Stimulated activated CD4-positive, alpha-beta T cell treated with anti-CD3 and anti-CD28 coated beads, Interleukin-12 subunit alpha, Interleukin-12 subunit beta, amount 100 ng/mL, for 4 hours (primary cell): ENCODE results near the gene NNT.
"Not testable (repeated sequence)": the region's sequence is repeated elsewhere in the genome, so short reads cannot be mapped to it uniquely, and the experiment has no call there.

Experiments used
- DNase-seq: peaks from one replicate; pipeline ENCODE4 v3.0.0-alpha.2; 2020

Gene NNT

DNA sequence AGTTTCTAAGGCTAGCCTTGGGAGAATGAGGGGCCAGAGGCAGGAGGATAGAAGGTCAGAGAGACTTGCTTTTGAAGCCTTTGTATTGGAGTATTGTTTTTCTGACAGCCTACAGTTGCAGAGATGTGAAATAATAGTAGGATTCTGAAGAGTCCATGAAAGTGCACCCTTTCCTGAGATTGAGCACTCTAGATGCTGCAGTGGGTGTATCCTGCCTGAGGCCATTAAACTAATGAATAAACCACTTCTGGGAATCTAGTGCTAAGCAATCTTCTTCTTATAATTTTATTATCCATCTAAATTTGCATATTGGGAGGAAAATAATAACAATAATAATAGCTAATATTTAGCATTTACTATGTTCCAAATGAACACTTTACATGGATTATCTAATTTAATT is 19.3 kb upstream of the NNT start:
- no peak for DNase-seq

DNA sequence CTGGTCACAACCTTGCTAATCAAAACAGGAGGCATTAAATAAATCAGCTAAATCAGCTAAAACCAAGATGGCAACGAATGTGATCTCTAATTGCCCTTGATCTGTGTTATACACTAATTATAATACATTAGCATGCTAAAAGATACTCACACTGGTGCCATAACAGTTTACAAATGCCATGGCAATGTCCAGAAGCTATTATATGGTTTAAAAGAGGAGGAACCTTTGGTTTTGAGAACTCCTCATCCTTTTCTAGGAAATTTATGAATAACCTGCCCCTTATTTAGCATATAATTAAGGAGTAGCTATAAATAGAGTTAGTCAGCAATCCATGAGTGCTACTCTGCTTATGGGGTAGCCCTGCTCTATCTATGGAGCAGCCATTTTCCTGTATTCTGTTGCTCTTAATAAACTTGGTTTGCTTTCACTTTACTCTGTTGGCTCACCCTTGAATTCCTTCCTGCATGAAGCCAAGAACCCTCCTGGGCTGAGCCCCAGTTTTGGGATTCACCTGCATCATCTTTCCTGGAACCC is 18.7 kb upstream of the NNT start:
- no peak for DNase-seq

DNA sequence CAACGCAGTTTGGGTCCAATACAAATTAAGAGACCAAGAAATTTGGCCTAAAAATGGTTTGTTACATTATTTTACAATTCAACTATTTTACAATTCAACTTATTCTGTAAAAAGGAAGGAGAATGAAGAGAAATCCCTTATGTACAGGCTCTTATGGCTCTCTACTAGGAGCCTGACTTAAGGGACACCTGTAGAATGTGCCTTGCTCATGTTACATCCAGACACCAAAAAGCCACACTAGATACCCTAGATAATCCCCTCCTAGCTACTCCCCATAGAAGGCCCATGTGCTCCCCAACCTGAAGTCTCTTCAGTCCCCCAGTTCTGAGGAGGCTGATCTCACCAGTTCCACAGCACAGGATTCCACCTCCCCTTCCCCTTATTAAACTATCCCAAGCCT is 14.1 kb upstream of the NNT start:
- no peak for DNase-seq

DNA sequence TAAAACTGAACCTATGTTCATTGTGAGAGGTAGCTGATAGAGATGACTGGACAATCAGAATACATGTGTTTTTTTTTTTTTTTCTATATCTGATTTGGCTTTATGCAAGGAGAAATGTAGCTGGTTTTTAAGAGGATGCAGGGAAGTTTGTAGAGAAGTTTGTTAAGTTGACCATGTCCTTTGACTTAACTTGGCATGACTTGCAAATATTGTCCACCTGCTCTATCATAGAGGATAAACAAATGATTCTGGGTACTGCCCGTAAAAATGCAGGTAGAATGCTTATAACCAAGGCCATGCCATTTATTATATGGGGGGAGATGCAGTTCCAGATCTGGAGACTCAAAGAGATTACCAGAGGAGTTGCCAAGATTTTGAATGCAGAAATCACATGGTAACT is 13.7 kb upstream of the NNT start:
- no peak for DNase-seq

DNA sequence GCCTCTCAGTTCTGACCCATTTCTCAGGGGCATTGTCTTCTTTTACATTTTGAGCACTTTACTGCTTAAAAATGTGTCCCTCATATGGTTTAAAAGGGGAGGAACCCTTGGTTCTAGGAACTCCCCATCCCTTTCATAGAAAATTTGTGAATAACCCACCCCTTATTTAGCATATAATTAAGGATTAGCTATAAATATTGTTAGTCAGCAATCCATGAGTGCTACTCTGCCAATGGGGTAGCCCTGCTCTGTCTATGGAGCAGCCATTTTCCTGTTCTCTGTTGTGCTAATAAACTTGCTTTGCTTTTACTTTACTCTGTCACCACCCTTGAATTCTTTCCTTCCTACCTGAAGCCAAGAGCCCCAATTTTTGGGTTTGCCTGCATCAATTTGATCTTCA is 12.3 kb upstream of the NNT start:
- no peak for DNase-seq

DNA sequence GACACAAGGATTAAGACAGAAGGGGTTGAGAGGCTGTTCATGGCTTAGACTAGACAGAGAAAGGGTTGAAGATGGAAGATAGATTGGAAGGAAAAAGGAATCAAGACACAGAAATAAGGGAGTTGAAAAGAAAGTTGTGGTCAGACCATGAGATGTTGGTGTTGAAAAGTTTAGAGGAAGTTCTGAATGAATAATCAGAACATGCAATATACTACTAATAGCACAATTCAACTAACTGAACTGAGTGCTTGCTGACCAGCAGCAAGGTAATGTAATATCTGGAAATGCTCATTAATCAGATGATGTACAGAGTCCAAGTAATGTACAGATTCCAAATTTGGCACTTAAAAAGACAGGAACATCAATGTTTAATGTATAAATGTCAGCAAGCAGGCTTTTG is 10.6 kb upstream of the NNT start:
- no peak for DNase-seq

DNA sequence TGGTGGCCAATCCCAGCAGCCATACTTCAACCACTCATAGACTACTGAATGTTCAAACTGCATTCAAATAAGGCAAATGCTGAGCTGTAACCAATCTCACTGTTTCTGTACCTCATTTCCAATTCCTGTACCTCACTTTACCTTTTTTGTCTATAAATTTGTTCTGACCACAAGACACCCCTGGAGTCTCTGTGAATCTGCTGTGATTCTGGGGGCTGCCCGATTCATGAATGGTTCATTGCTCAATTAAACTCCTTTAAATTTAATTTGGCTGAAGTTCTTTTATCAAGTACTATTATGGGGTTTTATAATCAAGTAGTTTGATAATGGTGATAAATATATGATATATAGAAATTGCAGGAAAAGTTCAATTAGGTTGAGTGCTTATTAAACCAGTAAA is 4.1 kb upstream of the NNT start:
- DNase-seq, result not testable (repeated sequence)

DNA sequence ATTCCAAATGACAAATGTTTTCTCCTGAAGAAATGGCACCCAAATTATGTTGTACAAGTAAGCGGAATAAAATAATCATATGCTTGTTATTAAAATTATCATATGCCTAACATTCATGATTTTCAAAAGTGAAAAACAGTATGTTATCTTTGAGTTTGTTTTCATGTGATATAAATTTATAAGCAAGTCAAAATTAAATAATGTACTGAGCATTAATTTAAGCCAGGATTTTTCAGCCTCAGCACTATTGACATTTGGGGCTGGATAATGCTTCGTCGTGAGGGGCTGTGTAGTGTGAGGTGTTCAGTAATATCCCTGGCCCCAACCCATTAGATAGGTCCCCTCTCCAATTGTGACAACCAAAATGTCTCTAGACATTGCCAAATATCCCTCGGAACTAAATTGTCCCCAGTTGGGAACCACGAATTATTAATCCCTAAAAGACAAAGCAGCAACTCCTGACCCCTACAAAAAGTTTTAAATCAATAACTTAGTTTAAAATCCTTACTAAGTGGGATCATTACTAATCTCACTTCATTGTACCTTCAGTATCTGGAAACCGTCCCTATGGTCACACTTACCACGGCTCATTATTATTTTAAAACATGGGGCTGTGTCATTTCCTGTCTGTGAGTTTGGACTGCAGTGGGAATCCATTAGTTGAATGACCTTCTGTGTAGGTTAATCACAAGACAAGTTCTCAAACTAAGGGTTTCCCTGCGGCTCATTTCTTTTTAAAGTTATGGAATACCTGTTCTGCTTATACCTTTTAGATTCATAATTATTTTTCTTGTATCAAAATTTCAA is 1.3 kb upstream of the NNT start:
- DNase-seq, result no peak

DNA sequence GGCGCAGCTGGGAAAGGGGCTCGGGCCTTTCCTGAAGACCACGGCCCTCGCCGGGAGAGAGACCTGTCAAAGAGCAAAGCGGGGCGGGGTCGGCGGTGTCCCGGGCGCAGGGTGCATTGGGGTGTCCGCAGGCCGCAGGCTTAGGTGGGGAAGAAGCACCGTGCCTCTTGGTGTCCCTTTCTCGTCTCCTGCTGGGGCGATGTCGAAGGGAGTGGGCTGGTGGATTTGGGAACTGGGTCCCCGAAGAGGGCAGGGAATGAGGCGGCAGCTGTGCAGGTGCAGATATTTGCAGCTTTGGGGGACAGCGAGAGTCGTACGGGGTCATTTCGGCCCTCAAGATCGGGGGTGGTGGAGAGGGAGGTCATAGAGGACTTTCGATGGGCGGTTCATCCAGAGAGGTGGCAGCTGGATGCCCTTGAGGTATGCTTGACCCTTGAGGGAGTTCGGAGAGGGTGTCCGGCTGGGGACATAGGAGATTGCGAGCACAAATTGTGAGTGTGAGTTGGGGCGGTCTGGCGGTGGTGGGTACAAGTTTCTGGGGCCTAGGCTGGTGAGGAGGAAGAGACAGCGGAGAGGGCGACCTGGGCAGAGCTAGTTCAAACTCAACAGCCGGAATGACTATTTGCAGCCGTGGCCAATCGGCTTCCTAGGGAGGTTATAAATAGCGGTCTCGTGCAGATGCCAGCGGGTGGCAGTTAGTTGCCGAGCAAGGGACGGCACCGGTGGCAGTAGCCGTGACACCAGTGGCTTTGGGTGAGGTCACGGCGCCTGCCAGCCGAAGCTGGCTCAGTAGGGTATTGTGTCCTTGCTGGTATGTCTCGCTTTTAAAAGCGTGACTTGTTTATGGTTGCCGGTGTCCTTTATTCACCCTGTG is 601 bp downstream of the NNT start:
- DNase-seq, result peak; percentile 51

DNA sequence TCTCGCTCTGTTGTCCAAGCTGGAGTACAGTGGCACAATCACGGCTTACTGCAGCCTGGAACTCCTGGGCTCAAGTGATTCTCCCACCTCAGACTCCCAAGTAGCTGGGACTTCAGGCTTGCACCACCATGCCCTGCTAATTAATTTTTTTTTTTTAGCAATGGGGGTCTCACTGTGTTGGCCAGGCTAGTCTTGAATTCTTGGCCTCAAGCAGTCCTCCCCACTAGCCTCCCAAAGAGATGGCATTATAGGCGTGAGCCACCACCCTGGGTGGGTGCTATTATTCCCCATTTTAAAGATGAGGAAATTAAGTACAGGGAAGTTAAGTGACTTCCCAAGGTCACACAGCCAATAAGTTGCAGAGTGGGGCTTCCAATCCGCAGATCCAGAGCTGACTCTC is 1.7 kb downstream of the NNT start:
- DNase-seq, result no peak

DNA sequence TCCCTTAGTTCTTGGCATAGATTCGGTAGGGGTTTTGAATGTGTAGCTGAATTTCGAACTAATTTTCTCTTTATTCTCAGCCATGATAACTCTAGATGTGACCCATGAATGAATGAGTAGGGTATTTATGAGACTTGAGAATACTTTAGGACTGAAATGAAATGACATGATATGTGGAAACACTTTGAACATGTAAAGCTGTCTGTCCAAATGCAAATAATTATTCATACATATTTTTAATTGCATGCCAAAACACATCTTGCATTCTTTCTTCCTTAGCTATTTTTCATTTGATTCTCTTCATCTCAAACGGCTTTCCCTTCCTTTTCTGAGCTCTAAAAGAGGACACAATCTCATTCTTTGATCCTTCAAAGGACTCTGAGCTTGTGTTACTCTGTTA is 3.4 kb downstream of the NNT start:
- no peak for DNase-seq

DNA sequence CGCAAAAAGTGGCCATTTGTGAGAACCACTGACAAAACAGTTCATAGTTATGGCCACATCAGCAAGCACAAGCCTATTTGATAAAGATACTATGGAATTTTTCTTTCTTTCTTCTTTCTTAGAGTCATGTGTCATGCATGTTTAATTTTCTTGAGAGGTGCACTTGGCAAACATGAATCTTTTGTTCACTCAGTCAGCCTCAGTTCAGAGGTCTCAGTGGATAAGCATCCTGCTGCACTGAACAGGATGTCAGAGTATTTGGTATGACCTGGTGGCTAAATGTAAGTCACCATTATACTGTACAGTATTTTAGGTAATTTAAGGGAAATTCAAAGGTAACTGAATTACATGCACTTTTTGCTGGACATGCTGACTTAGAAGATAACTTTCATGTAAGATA is 5.4 kb downstream of the NNT start:
- DNase-seq, result no peak

DNA sequence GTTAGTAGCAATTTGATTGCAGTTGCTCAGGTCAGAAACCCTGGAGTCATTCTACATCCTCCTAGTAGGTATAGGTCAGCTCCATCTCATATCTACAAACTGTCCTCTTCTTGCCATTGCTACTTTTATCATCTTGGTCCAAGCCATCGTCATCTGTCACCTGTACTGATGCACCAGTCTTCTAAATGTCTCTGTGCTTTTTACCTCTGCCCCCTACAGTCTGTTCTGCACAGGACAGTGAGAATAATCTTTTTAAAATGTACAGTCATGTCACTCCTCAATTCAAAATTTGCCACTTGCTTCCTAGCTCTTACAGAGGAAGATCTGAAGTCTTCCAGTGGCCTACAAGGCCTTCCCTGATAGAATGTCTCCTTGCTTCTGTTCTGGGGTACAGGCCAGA is 6.8 kb downstream of the NNT start:
- no peak for DNase-seq

DNA sequence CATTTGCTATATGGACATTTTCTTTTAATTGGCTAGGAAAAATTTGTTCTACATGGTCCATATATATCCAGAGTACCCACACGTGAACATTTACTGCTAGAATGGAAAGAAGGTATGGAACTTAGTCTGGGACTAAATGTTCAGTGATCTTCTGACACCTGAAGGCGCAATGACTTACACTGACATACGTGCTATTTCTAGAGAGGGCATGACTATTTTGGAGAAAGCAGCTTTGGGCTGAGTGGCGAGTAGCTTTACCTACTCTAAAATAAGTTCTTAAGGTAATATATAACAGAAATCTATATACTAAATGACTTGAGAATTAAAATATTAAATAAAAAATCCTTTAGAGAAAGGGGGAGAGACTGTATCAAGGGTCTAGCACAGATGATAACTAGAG is 10.4 kb downstream of the NNT start:
- DNase-seq, result no peak

DNA sequence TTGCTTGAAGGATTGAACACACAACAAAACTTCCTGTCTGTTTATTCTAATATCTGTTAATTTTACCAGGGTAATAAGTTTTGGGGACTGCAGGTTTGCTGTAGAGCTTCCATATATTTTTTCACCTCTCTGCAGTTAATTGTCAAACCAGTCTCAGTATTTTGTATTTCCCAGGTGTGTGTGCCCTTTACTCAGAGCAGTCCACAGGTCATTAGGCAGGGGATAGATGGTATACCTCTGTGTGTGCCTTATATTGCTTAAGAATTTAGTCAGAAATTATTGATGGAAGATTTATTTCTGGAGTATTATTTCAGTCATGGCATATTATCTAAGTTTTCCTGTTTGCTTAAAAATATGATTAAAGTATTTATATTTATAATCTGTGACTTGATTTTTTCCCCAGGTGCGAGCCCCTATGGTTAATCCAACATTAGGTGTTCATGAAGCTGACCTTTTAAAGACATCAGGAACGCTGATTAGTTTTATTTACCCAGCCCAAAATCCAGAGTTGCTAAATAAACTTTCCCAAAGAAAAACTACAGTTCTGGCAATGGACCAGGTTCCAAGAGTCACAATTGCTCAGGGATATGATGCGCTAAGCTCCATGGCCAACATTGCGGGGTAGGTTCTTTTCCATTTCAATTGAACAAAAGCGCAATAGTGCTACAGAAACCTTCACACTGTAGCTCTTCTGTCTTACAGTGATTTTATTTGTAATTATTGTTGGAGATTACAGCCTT is 12.6 kb downstream of the NNT start:
- DNase-seq, result no peak

DNA sequence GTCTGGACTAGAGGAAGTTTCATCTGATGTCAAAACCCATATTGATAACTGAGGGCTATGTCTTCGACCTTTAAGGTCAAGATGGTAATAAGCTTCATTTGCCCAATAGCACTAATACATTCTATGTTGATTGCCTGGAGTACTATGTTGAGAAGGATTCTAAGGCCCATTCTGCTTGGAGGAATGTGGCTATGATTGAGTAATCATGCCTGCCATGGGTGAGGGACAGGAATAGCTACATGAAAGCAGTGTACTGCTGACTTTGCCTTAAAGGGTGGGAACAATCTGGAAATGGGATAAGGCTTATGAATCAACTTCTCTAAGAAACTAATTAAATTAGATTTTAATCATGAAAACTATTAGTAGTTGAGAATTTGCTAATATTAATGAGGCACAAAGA is 13.6 kb downstream of the NNT start:
- DNase-seq, result no peak

DNA sequence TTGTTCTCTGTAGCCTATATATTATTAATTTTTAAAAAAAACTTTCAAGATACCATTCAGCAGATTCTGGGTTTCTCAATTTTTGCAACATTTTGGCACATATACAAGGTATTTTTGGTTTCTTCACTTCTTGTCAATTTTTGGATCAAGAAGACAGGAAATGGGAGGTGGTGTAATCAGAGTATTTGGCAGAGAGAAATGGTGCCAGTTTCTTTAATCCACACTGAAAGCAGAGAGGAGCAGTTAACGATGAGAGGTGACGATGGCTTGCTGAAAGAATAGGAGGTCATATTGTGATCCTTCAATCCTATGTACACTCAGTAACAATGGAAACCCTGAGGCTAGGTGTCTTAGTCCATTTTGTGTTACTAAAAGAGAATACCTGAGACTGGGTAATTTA is 16.4 kb downstream of the NNT start:
- DNase-seq, result no peak

DNA sequence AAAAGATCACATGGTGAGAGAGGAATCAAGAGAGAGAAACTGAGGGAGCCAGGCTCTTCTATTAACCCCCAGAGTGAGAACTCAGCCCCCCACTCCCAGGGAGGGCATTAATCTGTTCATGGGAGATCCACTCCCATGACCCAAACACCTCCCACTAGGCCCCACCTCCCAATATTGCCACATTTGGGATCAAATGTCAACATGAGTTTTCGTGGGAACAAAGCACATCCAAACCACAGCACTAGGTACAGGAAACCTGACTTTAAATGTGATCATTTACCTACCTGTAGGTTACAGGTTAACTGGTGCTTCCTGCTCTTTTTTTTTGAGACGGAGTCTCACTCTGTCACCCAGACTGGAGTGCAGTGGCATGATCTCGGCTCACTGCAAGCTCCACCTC is 16.9 kb downstream of the NNT start:
- DNase-seq, result no peak

DNA sequence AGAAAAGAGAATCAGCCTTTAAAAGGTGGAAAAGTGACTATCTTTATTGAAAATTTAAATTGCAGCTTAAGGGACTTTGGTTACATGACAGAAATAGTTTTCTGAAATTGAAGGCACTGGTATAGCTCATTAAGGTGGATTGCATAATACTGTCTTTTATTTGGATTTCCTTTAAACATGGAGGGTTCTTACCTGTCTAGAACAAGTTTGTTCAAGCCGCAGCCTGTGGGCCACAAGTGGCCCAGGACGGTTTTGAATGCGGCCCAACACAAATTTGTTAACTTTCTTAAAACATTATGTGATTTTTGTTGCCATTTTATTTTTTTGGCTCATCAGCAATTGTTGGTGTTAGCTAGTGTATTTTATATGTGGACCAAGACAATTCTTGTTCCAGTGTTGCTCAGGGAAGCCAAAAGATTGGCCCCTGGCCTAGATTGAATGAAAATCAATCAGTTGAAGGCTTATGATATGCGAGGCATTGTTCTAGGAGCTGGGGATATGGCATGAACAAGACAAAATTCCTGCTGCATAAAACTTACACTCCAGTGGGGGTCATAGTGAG is 18.0 kb downstream of the NNT start:
- no peak for DNase-seq

DNA sequence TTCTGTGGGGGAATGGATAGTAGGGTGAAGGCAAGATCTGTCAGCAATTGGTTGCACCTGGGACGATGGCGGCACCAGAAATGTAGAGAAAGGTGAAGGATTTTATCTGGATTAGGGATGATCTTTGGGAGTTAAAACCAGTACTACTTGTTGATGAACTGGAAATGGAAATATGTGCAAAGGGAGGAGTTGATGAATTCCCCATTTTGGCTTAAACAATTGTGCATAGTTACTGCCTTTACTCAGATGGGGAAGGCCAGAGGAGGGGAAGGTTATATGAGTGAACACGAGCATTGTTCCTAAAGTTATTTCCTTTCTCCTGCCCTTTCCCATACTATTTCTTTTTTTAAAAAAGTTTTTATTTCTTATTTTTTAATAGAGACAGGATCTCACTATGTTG is 19.1 kb downstream of the NNT start:
- no peak for DNase-seq

DNA sequence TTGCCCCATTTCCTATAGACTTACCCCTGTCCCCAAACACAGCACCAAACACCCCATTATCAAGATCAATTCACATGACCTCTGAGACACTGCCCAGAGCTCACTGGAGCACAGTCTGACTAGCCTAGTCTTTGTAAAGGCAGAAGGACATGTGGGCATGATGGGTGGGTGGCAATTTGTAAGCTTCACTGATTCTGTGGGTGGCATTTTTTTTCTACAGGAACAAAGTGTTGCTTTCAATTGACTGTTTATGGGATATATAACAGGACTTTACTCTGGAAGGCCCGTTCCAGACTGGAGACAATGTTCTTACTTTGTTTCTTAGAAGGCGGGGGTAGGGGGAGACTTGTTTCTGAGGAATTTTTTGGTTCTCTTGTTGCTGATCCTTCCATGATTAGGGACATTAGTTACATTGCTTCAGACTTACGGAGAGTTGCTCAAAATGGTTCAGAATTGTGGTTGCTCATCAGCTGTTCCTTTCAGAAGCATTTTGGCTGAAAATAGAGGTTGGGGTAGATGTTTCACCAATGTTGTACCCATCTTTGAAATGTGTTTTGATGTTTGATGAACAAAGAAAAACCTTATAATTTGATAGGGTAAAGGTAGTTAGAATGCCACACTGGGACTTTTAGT is 20.2 kb downstream of the NNT start:
- no peak for DNase-seq

DNA sequence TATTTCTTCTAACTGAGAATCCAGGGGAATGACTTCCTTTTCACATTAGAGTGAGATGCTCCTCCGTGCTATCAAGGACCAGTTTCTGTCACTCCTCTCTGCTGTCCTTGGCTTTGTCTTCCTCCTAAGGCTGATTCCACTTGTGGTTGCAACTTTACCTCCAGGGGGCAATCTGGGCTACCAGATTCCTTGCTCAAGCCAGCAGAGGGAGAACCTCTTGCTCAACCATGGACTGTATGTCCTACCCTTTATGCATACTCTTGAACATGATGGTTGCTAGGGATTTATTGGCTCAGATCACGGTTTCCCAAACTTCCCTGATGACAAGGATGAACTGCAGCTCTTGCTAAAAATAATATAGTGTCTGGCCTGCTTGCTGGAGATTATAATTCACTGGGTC is 24.0 kb downstream of the NNT start:
- DNase-seq, result no peak
